NCI-H2029 (cell line): ENCODE measurements around the gene MEGF8.
A peak's percentile ranks its signal among the peaks of the same experiment; 100 is the strongest.
"Not testable (repeated sequence)": the region's sequence is repeated elsewhere in the genome, so short reads cannot be mapped to it uniquely, and the experiment has no call there.

Experiments
- DNase-seq: peaks from one replicate; lab custom pipeline; 2025; lab: John Stamatoyannopoulos, UW

Gene MEGF8

GRCh38 chr19:42309686-42310085 is 15.7 kb upstream of the MEGF8 start:
- no peak for DNase-seq

DNA sequence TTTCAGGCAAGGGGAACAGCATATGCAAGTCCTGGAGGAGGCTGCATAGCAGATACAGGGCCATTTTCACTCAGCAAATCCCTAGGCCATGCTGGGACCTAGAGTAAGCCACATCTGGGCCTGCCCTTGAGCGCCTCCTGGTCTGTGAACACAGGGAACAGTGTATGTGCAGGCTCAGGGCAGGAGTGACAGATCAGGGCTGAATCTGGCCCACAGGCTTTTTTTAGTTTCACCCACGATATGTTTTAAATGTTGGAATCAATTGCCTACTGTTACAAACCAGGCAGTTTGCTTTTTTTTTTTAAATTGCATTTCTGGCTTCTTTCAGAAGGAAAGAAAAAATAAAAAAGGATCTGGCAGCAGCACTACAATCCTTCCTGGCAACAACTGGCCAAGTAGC is 13.8 kb upstream of the MEGF8 start:
- no peak for DNase-seq

GRCh38 chr19:42312370-42312769 is 13.1 kb upstream of the MEGF8 start:
- no peak for DNase-seq

GRCh38 chr19:42313096-42313839 is 12.2 kb upstream of the MEGF8 start, which contains the start of gene TMEM145:
TMEM145 (plus strand) TSS chr19:42313309; CDS start chr19:42313377, 68 bp downstream.
- DNase-seq, result peak; percentile 37

- no peak for DNase-seq
These were observed 11.3 kb upstream of the MEGF8 start for GRCh38 chr19:42313840-42314755.

DNA sequence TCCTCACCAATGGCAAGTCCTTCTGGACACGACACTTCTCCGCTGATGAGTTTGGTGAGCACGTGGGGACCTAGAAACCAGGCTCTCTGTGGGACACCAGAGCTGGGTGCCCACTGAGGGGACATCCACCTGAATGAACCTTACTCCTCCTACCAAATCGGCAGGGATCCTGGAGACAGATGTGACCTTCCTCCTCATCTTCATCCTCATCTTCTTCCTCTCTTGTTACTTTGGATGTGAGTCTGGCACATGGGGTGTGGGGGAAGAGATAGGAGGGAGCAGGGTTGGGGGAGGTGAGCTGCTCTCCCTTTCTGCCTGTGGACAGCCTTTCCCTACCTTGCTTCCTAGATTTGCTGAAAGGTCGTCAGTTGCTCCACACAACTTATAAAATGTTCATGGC is 10.4 kb upstream of the MEGF8 start:
- DNase-seq, result no peak

GRCh38 chr19:42316223-42317211 is 8.9 kb upstream of the MEGF8 start:
- DNase-seq, result no peak

DNA sequence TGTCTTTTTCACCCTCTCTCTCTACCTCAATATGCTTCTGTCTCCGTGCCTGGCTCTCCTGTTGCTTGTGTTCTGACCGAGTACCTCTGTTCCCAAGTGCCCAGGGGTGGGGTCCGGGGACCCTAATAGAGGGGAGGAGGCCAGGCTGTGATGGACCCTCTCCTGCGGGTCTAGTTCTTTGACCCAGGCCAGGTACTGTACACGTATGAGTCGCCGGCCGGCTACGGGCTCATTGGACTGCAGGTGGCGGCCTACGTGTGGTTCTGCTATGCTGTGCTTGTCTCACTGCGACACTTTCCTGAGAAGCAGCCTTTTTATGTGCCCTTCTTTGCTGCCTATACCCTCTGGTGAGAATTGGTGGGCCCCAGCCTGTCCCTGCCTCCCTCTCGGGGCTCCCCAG is 7.9 kb upstream of the MEGF8 start:
- no peak for DNase-seq

- no peak for DNase-seq
These were observed 3.1 kb upstream of the MEGF8 start for GRCh38 chr19:42322305-42322704.

GRCh38 chr19:42323473-42323851 is 2.0 kb upstream of the MEGF8 start:
- no peak for DNase-seq

DNA sequence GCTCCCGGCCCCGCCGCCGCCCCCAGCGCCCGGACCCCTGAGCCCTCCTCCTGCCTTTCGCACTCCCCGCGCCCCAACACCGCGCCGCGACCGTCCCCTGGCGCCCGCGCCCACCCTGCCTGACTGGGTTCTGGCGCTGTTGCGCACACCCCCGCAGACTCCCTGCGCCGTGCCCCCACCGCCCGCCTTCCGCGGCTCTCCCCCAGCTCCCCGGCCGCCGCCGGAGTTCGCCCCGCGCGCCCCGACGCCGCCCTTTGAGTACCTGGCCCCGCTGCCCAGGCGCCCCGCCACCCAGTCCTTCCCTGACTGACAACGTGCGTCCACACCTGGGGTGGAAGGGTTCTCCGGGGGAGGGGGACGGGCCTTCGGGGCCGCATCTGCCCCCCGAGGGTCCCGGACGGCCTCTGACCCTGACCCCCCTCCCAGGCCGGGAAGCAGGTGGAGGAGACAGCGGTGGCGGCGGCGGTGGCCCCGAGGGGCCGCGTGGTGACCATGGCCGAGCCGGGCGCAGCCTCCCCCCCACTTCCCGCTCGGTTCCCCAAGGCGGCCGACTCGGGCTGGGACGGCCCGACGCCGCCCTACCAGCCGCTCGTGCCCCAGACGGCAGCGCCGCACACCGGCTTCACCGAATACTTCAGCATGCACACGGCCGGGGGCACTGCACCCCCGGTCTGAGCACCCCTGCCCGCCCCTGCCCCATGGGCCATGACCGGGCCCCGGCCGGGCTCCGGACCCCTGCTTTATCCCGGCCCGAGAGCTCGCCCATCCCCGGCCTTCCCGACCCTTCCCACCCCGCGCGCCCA is 1.4 kb upstream of the MEGF8 start:
- DNase-seq, result no peak

DNA sequence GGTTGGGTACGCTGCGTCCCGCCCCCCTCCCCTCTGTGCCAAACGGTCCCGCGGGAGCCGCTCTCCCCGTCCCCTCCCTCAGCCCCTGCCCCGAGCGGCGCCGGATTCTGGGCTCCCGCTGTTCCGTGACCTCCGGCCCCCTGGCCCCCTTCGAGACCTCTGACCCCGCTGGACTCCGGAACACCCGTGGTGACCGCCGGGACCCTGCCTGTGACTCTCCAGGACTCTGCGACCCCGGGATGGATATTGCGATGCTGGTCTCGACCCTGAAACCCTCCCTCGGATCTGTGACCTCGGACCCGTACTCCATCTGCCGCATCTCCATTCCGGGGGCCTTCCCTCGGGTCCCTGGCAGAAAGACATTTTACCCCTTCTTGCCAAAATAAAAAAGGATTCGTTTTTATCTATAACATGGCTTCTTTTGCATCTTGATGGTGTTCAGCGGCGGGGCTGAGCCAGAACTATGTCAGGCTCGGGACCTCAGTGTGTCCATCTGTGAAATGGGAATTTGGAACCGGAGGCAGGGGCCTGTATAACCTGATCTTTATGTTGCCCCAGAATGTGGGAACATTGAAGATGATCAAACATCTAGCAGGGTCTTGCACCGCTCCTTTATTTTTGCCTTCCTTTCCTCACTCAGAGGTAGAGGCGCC is 654 bp upstream of the MEGF8 start:
- no peak for DNase-seq

- no peak for DNase-seq
These were observed 699 bp downstream of the MEGF8 start for GRCh38 chr19:42325896-42326771.

GRCh38 chr19:42326969-42327368 is 1.5 kb downstream of the MEGF8 start:
- DNase-seq, result no peak

- DNase-seq, result no peak
These were observed 1.9 kb downstream of the MEGF8 start for GRCh38 chr19:42327381-42327780.

GRCh38 chr19:42328106-42328505 is 2.7 kb downstream of the MEGF8 start:
- no peak for DNase-seq

DNA sequence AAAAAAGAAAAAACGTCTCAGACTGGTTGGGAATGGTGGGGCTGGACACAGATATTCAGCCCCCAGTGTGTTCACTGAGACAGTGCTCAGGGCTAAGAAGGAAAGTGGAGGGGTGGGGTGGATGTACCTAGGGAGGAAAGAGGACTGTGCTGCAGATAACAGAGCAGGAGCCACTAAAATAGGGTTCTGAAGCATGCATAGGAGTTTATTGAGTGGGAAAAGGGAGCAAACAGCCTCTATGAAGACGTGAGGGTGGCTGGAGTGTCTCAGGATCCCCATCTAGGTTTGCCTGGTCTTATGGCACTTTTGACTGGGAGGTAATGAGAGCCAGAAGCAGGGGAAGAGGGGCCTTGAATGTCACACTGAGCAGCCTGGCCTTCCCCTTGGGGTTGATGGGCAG is 3.4 kb downstream of the MEGF8 start:
- no peak for DNase-seq

- DNase-seq, result no peak
These were observed 4.8 kb downstream of the MEGF8 start for GRCh38 chr19:42330241-42330711.

DNA sequence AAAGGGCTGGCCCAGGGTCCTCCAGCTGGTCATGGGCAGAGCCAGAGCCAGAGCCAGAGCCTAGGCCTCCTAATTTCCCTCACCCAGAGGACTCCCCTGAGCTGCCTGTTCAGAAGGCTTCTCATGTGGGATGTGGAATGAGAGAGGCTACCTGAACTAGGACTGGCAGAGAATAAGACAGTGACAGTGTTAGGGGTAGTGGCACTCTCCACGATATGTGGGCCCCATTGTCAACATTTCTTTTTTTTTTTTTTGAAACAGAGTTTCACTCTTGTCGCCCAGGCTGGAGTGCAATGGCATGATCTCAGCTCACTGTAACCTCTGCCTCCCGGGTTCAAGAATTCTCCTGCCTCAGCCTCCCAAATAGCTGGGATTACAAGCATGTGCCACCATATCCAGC is 5.9 kb downstream of the MEGF8 start:
- DNase-seq, result not testable (repeated sequence)
